ENCODE results near the gene EIF4E. TPM values are rescaled to one million over a fixed set of nuclear protein-coding genes. Genes with fewer than 3 reads are reported as not detected.
"Not testable (repeated sequence)": the region's sequence is repeated elsewhere in the genome, so short reads cannot be mapped to it uniquely, and the experiment has no call there.

Gene EIF4E
- total RNA-seq, 2 experiments from 2014 or later: 103 to 105 TPM

DNA sequence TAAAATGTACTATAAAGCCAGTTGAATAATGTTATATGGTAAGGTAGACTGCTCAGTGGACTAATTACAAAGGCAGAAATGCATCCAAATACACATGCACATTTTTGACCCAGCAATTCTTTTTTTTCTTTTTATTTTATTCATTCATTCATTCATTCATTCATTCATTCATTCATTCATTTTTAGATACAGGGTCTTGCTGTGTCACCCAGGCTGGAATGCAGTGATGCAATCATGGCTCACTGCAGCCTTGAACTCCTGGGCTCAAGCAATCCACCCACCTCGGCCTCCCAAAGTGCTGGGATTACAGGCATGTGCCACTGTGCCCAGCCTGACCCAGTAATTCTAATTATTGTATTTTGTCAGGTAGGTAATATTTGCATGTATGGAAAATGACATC is 97.9 kb downstream of the EIF4E start:
- DNase-seq; CTCF ChIA-PET; H3K4me1 Mint-ChIP-seq (ENCODE audit: low read depth); POLR2A ChIA-PET; H3K9me3 Mint-ChIP-seq (ENCODE audit: insufficient read depth); H3K4me3 Mint-ChIP-seq; H3K27ac Mint-ChIP-seq; ATAC-seq; H3K36me3 Mint-ChIP-seq (ENCODE audit: low read depth): not testable (repeated sequence)
- peaks cover 12% of the 10 kb centered on the region for H3K27me3 Mint-ChIP-seq (ENCODE audit: low read depth)

Other genes with a start within 250 kb of the EIF4E start
- 10 to 100 TPM; 47.3 to 58.7 TPM for gene METAP1, start 66.6 kb upstream of the EIF4E start, total RNA-seq
- gene ADH5, start 159.7 kb upstream of the EIF4E start, total RNA-seq: 100 to 1,000 TPM; 107 to 113 TPM
- gene ADH4, start 215.2 kb upstream of the EIF4E start, total RNA-seq: not detected